Spleen (tissue), 7 donors: Measurements from ENCODE around the gene LCA5L.

Source experiments
- POLR2A ChIP-seq, 3 donors: fragments of 450-650 bp; IDR thresholded peaks; one replicate each; pipeline ENCODE4 v1.5.1; 2017; ENCODE audit warnings: antibody characterized with exemption in 3 of 3, mild to moderate bottlenecking in 1 of 3
- POLR2AphosphoS5 ChIP-seq, 3 donors: sonication (generic); formaldehyde crosslinking; IDR thresholded peaks; one replicate each; pipeline ENCODE4 v1.5.1; 2017; ENCODE audit warnings: antibody characterized with exemption in 3 of 3
- TF ChIP-seq, protein P1 (sequence below), 11 experiments: fragments of 200-600 bp in 7 of 11; fragments of 450-650 bp in 4 of 11; sonication (generic) in 4 of 11; IDR thresholded peaks in 8 of 11; conservative IDR thresholded peaks in 3 of 11; 1 replicate in 7 of 11; 2 replicates in 4 of 11; pipeline versions ENCODE4 v1.4.0 to v1.8.0; 2016 to 2021; ENCODE audit warnings: antibody characterized with exemption in 11 of 11, inconsistent platforms in 4 of 11, mild to moderate bottlenecking in 1 of 11
- donor health status: DM: no; HTN: no; CAD: no; lungs with moderate emphysema.
- donor health status: DM: no; HTN: no; CAD: no.
- donor health status: DM: no; HTN: no; CAD: no.

DNA sequence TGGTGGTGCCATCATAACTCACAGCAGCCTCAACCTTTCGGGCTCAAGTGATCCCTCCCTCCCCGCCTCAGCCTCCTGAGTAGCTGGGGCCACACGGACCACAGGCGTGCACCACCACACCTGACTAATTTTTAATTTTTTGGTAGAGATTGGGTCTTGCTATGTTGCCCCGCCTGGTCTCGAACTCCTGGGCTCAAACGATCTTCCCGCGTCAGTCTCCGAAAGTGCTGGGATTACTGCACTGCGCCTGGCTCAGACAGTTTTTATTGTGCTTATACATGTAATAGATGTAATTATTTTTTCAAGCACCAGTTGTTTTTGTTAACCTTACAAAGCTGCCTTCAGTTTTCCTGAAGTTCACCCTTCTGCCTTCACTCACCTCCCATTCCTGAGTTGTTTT lies 58.7 kb downstream of the LCA5L start:
- TF ChIP-seq, protein P1, sequence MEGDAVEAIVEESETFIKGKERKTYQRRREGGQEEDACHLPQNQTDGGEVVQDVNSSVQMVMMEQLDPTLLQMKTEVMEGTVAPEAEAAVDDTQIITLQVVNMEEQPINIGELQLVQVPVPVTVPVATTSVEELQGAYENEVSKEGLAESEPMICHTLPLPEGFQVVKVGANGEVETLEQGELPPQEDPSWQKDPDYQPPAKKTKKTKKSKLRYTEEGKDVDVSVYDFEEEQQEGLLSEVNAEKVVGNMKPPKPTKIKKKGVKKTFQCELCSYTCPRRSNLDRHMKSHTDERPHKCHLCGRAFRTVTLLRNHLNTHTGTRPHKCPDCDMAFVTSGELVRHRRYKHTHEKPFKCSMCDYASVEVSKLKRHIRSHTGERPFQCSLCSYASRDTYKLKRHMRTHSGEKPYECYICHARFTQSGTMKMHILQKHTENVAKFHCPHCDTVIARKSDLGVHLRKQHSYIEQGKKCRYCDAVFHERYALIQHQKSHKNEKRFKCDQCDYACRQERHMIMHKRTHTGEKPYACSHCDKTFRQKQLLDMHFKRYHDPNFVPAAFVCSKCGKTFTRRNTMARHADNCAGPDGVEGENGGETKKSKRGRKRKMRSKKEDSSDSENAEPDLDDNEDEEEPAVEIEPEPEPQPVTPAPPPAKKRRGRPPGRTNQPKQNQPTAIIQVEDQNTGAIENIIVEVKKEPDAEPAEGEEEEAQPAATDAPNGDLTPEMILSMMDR (IDR thresholded peaks at IDR 0.05 in 8 of 11, conservative IDR thresholded peaks at IDR 0.05 in 3 of 11), result no peak
- TF ChIP-seq POLR2A (IDR thresholded peaks at IDR 0.05) (no peak), POLR2AphosphoS5 (IDR thresholded peaks at IDR 0.05) (no peak)
